Breast epithelium (tissue), 4 donors: ENCODE data around the gene ALG12. TPM values are rescaled to one million over a fixed set of nuclear protein-coding genes. Genes with fewer than 3 reads are reported as not detected.

ENCODE experiments used
- DNase-seq, 2 donors: peaks; one replicate each; pipeline ENCODE4 v3.0.0-alpha.2; 2019; ENCODE audit warnings: low spot score in 2 of 2
- H3K27ac ChIP-seq, 2 donors: fragments of 200-600 bp; sonication (generic) in 1 of 2; one replicate each; pipeline ENCODE4 v1.5.1; 2016 to 2019; ENCODE audit warnings: mild to moderate bottlenecking in 1 of 2
- H3K27me3 ChIP-seq, 2 donors: fragments of 200-600 bp; sonication (generic) in 1 of 2; one replicate each; pipeline versions ENCODE4 v1.5.1 to v1.6.0; 2017 to 2019; ENCODE audit warnings: control low read depth in 1 of 2, mild to moderate bottlenecking in 1 of 2
- H3K36me3 ChIP-seq: fragments of 200-600 bp; one replicate; pipeline ENCODE4 v1.5.1; 2019
- H3K4me1 ChIP-seq, 2 donors: fragments of 200-600 bp; sonication (generic); one replicate each; pipeline ENCODE4 v1.5.1; 2016 to 2019; ENCODE audit warnings: control low read depth in 1 of 2
- H3K4me3 ChIP-seq, 3 donors: fragments of 200-600 bp; sonication (generic); 1 replicate in 2 of 3; 2 replicates in 1 of 3; pipeline ENCODE4 v1.5.1; 2016 to 2019; ENCODE audit warnings: mild to moderate bottlenecking in 3 of 3, moderate library complexity in 2 of 3
- H3K9me3 ChIP-seq, 2 donors: fragments of 200-600 bp; sonication (generic) in 1 of 2; one replicate each; pipeline ENCODE4 v1.5.1; 2016 to 2019; ENCODE audit warnings: control low read depth in 1 of 2
- POLR2A ChIP-seq: fragments of 450-650 bp; IDR thresholded peaks from one replicate; pipeline ENCODE4 v1.6.1; 2016; ENCODE audit warnings: antibody characterized with exemption, mild to moderate bottlenecking, moderate library complexity
- POLR2AphosphoS5 ChIP-seq, 3 donors: sonication (generic); formaldehyde crosslinking; IDR thresholded peaks; one replicate each; pipeline ENCODE4 v1.6.1; 2017; ENCODE audit warnings: antibody characterized with exemption in 3 of 3
- intact Hi-C: fragments of 100-400 bp; cut with DNase I; formaldehyde crosslinking; loops from one replicate; pipeline ENCODE4 v1.15.1; 2023; ENCODE audit warnings: low total_unique reads
- total RNA-seq, 3 donors: library from RNA; depleted of rRNA; stranded (reverse); fragments of >200 nt; gene quantifications; one replicate each; pipeline ENCODE4 v1.1.0, GENCODE V29; 2016
- TF ChIP-seq, protein P1 (sequence below), 3 donors: fragments of 450-650 bp; IDR thresholded peaks; one replicate each; pipeline ENCODE4 v1.5.1; 2016 to 2017; ENCODE audit warnings: antibody characterized with exemption in 3 of 3, mild to moderate bottlenecking in 3 of 3, moderate library complexity in 3 of 3

The ALG12 gene
- total RNA-seq, 3 donors from 2014 or later = 16.6 to 22.4 (median 19.7) TPM

DNA sequence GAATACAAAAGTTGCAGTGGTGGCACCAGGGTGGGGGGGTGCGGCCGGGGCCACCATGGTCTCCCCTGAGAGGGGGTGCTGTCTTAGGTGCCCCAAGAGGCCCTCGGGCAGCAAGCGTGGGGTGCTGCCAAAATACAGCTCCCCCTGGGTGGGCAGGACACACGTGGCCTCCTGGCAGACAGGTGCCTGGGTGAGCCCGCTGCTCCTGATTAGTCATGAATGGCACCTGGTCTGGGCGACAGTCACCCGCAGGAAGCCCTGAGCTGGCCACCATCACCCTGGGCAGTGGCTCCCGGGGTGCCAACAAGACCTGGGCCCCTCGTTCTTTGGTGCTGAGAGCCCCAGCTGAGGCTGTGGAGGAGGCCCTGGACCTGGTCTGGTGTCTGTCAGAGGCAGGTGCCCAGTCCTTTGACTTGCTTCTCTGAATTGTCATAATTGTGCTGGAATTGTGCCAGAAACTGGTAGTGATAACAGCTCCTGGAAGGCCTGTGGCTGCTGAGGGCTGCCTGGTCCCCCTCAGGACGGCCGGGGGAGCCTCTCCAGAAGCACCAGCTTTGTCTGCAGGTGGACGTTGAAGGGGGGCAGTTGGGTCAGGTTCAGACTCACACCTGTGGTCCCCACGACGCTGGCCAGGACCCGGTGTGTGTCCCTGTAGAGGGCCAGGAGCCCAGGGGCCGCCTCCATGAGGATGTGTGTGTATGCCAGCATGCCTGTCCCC is 14.8 kb downstream of the ALG12 start:
- Histone ChIP-seq H3K9me3 (no peaks in the 10 kb centered on the region), H3K27me3 (no peaks in the 10 kb centered on the region), H3K27ac (no peak overlapping the region), H3K4me1 (no peaks in the 10 kb centered on the region), H3K36me3 (peaks cover 8% of the 10 kb centered on the region), H3K4me3 (no peak overlapping the region)
- intact Hi-C loops = no loop called here
- DNase-seq = no peak
- TF ChIP-seq, protein P1, sequence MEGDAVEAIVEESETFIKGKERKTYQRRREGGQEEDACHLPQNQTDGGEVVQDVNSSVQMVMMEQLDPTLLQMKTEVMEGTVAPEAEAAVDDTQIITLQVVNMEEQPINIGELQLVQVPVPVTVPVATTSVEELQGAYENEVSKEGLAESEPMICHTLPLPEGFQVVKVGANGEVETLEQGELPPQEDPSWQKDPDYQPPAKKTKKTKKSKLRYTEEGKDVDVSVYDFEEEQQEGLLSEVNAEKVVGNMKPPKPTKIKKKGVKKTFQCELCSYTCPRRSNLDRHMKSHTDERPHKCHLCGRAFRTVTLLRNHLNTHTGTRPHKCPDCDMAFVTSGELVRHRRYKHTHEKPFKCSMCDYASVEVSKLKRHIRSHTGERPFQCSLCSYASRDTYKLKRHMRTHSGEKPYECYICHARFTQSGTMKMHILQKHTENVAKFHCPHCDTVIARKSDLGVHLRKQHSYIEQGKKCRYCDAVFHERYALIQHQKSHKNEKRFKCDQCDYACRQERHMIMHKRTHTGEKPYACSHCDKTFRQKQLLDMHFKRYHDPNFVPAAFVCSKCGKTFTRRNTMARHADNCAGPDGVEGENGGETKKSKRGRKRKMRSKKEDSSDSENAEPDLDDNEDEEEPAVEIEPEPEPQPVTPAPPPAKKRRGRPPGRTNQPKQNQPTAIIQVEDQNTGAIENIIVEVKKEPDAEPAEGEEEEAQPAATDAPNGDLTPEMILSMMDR (IDR thresholded peaks at IDR 0.05) = no peak
- no peak for TF ChIP-seq POLR2AphosphoS5 (IDR thresholded peaks at IDR 0.05)
- TF ChIP-seq POLR2A = no peak

DNA sequence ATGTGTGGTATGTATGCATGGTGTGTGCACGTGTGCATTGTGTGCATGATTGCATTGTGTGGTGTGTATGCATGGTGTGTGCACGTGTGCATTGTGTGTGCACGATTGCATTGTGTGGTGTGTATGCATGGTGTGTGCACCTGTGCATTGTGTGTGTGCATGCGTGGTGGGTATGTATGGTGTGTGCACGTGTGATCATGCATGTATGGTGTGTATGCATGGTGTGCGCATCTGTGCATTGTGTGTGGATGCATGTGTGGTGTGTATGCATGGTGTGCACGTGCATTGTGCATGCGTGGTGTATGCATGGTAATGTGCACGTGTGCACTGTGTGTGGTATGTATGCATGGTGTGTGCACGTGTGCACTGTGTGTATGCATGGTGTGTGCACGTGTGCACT is 16.8 kb downstream of the ALG12 start:
- peaks cover 4% of the 10 kb centered on the region for H3K36me3 ChIP-seq
- H3K4me1 ChIP-seq = no peaks in the 10 kb centered on the region
- H3K27ac ChIP-seq = no peak overlapping the region
- H3K4me3 ChIP-seq = no peak overlapping the region
- no peaks in the 10 kb centered on the region for H3K27me3 ChIP-seq
- intact Hi-C loops = no loop called here
- H3K9me3 ChIP-seq = no peaks in the 10 kb centered on the region
- no peak for DNase-seq
- TF ChIP-seq, protein P1 (IDR thresholded peaks at IDR 0.05) = no peak
- TF ChIP-seq POLR2A (no peak), POLR2AphosphoS5 (IDR thresholded peaks at IDR 0.05) (no peak)

DNA sequence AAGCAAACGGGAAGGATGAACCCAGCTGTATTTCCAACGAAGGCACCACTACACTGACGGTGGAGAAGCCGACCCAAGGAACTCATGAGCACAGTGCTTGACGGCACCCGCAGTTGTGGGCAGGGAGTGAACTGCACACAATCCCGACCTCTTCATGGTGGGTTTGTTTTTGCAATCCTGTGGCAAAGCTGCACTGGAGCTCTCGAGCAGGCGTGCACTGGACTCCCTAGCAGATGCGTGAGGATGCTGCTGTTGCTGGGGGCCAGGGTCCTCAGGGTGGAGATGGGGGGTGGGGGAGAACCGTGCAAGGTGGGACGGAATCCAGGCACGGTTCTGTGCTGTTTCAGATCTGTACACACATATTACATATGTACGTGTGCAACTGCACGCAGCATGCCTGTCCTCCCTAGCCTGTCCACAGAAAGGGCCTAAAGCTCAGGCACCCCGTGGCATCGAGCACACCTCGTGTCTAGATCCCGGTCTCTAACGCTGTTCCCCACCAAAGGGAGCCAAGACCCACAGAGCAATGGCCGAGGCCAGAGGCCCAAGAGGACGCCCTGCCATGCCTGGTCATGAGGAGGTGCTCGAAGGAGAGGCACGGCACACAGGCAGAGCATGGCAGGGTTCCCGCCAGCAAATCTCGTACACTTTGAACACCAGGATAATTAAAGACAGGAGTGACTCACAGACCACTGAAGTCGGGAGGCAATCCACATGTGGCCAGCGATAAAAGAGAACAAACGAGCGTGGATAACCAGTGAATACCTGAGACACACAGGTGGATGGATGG is 17.6 kb downstream of the ALG12 start:
- Histone ChIP-seq H3K27me3 (no peaks in the 10 kb centered on the region), H3K27ac (no peak overlapping the region), H3K4me3 (no peak overlapping the region), H3K36me3 (peaks cover 4% of the 10 kb centered on the region), H3K4me1 (no peaks in the 10 kb centered on the region), H3K9me3 (no peaks in the 10 kb centered on the region)
- TF ChIP-seq POLR2A (no peak), POLR2AphosphoS5 (IDR thresholded peaks at IDR 0.05) (no peak)
- TF ChIP-seq, protein P1 (IDR thresholded peaks at IDR 0.05) = no peak
- intact Hi-C loops = no loop called here
- no peak for DNase-seq

GRCh38 chr22:49899530-49899929 is 18.7 kb downstream of the ALG12 start:
- H3K36me3 ChIP-seq = peaks cover 4% of the 10 kb centered on the region

More at GRCh38 chr22:49899530-49899929, 18.7 kb downstream of the ALG12 start:
- no peak overlapping the region for H3K4me3 ChIP-seq
- no peaks in the 10 kb centered on the region for H3K9me3 ChIP-seq
- no peaks in the 10 kb centered on the region for H3K27me3 ChIP-seq
- no peaks in the 10 kb centered on the region for H3K4me1 ChIP-seq
- intact Hi-C loops = no loop called here
- H3K27ac ChIP-seq = no peak overlapping the region
- TF ChIP-seq POLR2AphosphoS5 (IDR thresholded peaks at IDR 0.05) (no peak), POLR2A (no peak)
- TF ChIP-seq, protein P1 (IDR thresholded peaks at IDR 0.05) = no peak
- no peak for DNase-seq
